HG03469 (cell line): ENCODE measurements around the gene GID4.

Source experiments
- ATAC-seq: cut with Tn5 transposase; IDR thresholded peaks from one replicate; pipeline ENCODE4 v1.9.1; 2021; ENCODE audit warnings: mild to moderate bottlenecking, moderate library complexity, moderate number of reproducible peaks; ENCODE audit not compliant: unreplicated experiment

Gene GID4

GRCh38 chr17:18093616-18094408 is 54.6 kb downstream of the GID4 start:
- no peak for ATAC-seq

- ATAC-seq = no peak
Measured at GRCh38 chr17:18094409-18094807, 55.2 kb downstream of the GID4 start.

DNA sequence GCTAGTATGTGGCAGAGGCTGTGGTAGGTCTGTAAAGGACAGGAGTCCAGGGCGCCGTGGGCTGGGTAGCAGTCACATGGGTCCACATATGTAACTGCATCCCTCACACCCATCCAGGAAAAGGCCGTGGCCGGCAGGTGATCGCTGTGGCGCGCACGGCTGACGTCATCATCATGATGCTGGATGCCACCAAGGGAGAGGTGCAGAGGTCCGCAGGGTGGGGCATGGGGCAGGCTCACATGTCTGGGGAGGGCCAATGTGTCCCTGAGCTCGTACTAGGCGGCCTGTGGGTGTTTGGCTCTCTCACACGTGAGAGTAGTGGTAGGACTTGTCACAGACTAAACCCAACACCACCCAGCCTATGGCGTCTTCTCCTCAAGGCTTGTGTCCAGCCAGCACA is 60.3 kb downstream of the GID4 start:
- no peak for ATAC-seq

DNA sequence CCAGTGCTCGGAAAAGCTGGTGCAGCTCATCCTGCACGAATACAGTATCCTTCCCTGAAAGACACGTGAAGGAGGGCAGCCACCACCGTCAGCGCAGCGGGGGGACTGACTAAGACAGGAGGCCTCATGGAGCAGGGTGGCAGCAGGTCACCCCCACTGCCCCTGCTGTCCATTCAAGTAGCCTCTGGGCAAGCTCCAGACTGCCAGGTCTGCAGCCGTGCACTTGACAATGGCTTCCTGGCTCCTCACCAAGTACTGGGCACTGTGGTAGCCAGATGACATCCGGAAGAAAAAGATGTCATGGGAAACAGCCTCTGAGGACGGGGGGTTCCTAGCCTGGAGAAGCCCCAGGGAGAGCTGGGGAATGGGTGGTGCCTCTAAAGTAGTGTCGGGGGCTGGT is 61.4 kb downstream of the GID4 start:
- no peak for ATAC-seq

DNA sequence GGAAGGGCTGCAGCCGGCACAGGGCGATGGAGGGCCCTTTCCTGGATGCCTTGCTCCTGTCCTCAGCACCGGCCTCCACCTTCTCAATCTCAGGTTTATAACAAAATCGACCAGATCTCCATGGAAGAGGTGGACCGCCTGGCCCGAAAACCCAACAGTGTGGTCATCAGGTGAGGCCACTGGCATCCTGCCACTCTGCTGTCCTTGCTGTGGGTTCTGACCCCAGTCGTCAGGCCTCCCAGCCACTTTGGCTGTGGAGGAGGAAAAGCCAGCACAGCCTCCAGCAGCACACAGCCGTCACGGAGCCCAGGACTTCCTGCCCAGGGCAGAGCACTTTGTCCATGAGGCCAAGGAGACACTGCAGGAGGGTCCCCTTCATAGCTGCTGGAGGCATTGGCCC is 62.6 kb downstream of the GID4 start:
- no peak for ATAC-seq

- ATAC-seq = no peak
Measured at GRCh38 chr17:18102640-18103039, 63.4 kb downstream of the GID4 start.

DNA sequence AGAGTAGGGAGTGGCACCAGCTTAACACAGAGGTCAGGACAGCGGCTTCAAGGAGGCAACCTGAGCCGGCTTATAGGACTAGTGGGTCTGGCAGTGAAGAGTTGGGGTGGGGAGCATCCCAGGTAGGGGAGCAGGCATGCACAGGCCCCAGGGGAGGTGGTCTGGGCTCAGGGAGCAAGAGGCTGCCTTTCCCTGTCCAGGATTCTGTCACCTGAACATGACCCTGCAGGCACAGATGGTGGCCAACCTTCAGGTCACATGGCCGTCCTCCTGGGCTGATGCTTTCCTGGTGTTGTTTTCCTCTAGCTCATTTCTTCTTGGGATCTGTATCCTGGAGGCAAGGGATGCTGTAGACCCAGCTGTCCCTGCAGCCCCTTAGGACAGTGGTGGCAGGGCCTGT is 65.8 kb downstream of the GID4 start:
- ATAC-seq = no peak

GRCh38 chr17:18105595-18105994 is 66.4 kb downstream of the GID4 start:
- no peak for ATAC-seq

GRCh38 chr17:18106211-18106610 is 67.0 kb downstream of the GID4 start:
- no peak for ATAC-seq

DNA sequence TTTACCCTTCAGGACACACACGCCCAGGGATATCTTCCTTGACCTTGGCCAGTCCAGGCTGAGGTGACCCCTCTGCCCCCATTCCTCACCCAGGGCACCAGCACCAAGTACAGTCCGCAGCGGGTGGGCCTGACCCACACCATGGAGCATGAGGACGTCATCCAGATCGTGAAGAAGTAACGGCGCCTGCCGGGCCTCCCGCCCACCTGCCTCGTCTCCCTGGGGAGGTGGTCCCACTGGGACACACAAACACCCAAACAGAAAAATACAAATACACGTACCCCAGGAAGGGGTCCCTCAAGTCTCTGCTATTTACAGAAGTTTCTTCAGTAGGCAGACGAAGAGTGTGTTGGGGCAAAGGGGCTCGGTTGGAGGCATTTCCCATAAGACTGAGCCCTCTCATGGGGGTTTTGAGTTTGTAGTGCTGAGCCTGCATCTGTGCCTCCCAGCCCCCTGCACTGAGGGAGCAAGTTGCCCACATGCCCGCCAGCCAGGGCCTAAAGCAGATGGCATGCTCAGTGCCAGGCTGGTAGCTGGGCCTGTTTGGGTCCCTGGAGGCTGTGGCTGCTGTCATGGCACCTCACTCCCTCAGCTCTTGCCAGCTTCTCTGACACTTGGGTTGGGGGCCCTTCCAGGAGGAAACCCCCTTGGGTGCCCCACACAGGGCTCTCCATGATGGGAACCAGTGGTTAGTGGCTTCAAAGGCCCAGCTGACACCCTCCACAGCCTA is 68.0 kb downstream of the GID4 start:
- no peak for ATAC-seq

- ATAC-seq = no peak
Measured at GRCh38 chr17:18107971-18108370, 68.8 kb downstream of the GID4 start.

- no peak for ATAC-seq
Measured at GRCh38 chr17:18108401-18109312, 69.4 kb downstream of the GID4 start, which contains the start of gene MYO15A. Gene MYO15A, plus strand, starts transcription at chr17:18108756. Its CDS starts 10,045 bp downstream, at chr17:18118801.

DNA sequence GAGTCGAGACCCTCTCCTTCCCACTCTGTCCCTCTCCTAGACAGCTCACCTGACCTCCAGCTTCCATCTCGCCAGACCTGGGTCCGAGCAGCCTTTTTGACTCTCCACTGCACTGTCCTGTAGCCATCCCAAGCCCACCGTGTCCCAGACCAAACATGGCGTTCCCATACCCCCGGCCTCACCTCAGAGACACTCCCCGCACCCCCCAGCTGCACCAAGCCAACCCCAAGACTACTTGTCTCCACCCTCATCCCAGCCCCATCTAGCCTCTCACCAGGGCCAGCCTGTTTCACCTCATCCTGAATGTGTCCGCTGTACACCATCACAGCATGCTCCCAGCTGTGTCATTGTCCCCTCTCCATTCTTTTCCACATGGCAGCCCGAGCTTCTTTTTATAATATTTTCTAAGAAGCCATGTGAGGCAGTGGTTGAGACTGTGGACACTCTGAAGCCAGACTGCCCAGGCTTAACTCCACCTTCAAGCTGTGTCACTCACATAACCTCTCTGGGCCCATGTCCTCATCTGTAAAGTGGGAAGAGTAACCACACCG is 70.8 kb downstream of the GID4 start:
- ATAC-seq = no peak

DNA sequence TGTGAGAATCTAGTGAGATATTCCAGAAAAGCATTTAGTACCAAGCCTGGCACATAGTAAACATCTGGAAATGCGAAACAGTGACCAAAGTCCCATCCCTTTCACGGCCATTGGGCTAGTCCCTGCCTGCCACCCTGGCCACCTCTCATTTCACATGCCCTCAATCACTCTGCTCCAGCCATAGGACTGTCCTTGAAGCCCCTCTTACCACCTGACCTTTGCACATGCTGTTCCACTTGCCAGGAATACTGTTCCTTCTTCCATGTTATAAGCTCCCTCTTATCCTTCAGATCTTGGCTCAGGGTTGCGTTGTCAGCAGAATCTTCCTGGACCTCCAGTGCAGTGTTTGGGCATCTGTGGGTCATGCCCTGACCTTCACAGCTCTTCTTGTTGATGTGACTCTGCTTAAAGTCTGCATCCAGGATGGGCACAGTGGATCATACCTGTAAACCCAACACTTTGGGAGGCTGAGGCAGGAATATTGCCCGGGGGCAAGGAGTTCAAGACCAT is 71.5 kb downstream of the GID4 start:
- no peak for ATAC-seq

GRCh38 chr17:18111330-18111971 is 72.2 kb downstream of the GID4 start:
- no peak for ATAC-seq

- ATAC-seq = no peak
Measured at GRCh38 chr17:18115517-18115916, 76.3 kb downstream of the GID4 start.

DNA sequence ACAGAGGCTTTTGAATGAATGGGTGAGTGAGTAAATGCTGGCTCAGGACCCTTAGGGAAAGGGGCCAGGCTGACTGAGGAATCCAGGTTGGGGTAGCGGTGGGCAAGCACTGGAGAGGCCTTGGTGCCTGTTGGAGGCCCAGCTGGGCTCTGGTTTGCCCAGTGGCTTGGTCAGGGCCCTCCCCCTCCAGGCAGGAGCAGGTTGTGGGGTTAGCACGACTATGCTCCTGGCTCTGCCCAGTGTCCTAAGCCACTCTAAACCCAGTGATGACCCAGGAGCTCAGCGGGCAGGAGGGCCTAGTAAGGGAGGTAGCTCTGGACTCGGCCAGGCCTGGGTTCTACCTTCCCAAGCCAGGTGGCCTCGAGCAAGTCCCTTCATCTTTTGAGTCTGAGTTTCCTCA is 76.9 kb downstream of the GID4 start:
- no peak for ATAC-seq

GRCh38 chr17:18117533-18117932 is 78.3 kb downstream of the GID4 start:
- no peak for ATAC-seq
